Stimulated activated CD8-positive, alpha-beta memory T cell treated with anti-CD3 and anti-CD28 coated beads, Interleukin-12 subunit alpha, Interleukin-12 subunit beta, amount 100 ng/mL, for 1 hour (primary cell): ENCODE measurements around the gene SMAD3.
"Not testable (repeated sequence)": the region's sequence is repeated elsewhere in the genome, so short reads cannot be mapped to it uniquely, and the experiment has no call there.

Source experiments
- DNase-seq: peaks from one replicate; pipeline ENCODE4 v3.0.0-alpha.2; 2020; ENCODE audit warnings: low read depth

Gene SMAD3

GRCh38 chr15:67063689-67064606, 1.5 kb upstream of the SMAD3 start:
- no peak for DNase-seq

- no peak for DNase-seq
Observed at GRCh38 chr15:67064607-67065530, 533 bp upstream of the SMAD3 start.

- DNase-seq: no peak
Observed at GRCh38 chr15:67066041-67066958, 898 bp downstream of the SMAD3 start.

- DNase-seq: no peak
Observed at GRCh38 chr15:67066959-67067853, 1.8 kb downstream of the SMAD3 start.

GRCh38 chr15:67067930-67068551, 2.6 kb downstream of the SMAD3 start:
- no peak for DNase-seq

- DNase-seq: no peak
Observed at GRCh38 chr15:67068710-67069400, 3.5 kb downstream of the SMAD3 start.

DNA sequence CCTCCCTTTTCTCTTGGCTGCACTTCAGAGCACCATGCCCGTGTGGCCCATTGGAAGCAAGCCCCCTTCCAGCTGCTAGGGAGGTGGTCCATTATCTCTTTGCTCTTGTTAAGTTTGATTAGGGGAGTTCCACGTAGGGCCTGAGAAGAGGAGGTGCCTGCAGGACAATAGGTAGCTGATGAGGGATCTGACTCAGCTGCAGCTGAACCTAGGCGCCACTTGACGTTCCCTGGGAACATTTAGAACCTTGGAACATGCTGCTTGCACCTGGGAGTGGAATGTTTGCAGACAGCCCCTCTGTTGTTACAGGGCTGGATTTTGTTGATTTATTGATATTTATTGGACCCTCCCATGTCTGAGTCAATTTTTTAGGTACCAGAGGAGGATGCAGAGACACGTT, 4.7 kb downstream of the SMAD3 start:
- DNase-seq: no peak

DNA sequence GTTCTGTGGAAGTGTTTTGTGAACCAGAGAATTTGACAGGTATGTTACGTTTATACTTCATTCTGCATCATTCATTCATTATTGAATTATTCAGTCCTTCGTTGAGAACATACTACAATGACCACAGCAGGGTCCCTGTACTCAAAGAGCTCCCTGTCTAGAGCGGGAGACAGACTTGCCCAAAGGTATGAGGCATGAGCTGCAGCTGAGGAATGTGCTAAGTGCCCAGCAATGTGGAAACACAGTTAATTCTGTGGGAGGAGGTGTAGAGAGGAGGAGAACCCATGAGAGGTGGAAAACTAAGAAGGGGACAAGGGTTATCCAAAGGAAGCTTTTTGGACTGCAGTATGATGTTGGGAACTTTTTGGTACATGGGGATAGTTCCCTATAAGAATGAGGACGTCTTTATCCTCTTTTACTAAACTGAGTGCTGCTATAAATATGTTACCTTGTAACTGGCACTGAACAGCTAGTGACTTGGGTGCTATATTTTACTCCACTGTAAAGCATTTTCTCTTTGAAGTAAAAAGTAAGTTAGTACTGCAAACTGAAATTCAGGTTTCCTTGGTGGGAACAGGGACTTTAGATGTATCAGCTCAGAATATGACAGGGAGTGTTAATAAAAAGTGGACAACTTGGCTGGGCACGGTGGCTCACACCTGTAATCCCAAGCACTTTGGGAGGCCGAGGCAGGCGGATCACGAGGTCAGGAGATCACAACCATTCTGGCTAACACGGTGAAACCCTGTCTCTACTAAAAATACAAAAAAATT, 5.7 kb downstream of the SMAD3 start:
- DNase-seq: no peak

DNA sequence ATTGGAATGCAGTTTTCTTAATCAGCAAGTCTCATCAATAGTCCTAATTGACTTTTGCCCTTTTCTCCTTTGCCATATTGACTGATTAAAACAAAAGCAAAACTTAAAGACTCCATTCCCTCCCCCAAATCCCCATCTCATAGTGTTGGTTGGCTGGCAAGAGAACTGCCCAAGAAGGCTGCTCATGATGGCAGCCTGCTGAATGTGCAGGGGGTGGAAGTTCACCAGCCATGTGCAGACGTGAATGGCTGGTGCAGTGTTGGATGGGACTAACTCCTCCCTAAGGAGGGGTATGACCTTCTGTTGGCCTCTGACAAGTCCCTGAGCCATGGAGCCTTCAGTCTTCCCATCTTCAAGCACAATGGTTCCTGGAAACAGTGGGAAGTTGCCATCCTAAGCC, 7.0 kb downstream of the SMAD3 start:
- DNase-seq: no peak

- no peak for DNase-seq
Observed at GRCh38 chr15:67072958-67073357, 7.6 kb downstream of the SMAD3 start.

GRCh38 chr15:67074886-67075229, 9.5 kb downstream of the SMAD3 start:
- no peak for DNase-seq

DNA sequence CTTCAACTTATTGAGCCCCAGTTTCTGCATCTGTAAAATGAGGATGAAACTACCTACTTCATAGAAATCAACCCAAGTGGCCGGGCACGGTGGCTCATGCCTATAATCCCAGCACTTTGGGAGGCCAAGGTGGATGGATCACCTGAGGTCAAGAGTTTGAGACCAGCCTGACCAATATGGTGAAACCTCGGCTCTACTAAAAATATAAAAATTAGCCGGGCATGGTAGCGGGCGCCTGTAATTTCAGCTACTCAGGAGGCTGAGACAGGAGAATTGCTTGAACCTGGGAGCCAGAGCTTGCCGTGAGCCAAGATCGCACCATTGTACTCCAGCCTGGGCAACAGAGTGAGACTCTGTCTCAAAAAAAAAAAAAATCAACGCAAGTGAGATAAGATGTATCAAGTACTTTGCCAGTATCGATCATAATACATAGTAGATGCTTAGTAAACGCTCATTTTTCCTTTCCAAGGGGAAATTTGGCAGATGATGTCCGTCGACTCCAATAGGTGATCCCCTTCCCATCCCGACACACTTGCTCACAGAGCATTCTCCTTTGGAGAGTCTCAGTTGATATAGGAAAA, 10.2 kb downstream of the SMAD3 start:
- not testable (repeated sequence) for DNase-seq

GRCh38 chr15:67076147-67076843, 10.9 kb downstream of the SMAD3 start:
- no peak for DNase-seq

- no peak for DNase-seq
Observed at GRCh38 chr15:67077641-67078215, 12.3 kb downstream of the SMAD3 start.

GRCh38 chr15:67079361-67079760, 14.0 kb downstream of the SMAD3 start:
- DNase-seq: no peak

DNA sequence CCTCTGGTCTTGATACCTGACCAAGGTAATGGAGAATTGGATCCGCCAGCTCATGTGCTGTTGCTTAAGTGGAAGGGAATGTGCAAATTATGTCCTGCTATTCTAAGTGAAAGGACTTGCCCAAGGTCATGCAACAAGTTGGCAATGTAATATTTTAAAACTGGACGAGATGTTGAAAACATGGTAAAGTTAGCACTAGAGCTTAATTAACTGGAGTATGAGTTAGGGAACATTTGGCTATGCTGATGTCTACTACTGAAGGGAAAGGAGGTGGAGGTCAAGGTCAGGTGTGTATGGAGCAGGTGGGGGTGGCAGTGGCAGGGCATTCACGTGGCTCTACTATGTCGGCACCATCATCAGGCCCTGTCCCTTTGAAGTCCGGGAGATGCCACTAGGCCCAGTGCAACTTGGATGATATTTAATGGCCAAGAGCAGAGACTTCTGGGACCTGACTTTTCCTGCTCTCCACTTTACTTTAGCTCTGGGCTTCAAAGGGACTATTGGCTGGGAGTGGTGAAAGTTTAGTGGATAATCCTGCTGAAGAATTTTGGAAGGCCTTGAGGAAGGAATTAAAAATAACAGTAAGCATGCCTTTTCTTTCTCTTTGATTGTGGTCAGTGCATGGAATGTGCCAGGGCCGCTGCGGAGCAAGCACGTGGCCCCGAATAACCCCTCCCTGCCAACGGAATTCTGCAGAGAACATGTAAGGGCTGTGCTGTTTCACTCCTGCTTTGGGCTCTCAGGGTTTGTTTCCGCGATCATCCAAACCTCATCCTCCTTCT, 14.9 kb downstream of the SMAD3 start:
- DNase-seq: no peak

GRCh38 chr15:67080900-67081431, 15.6 kb downstream of the SMAD3 start:
- no peak for DNase-seq
